Measurements from ENCODE around the gene KRTAP2-3. TPM values are rescaled to one million over a fixed set of nuclear protein-coding genes. Genes with fewer than 3 reads are reported as not detected.

The KRTAP2-3 gene
- total and polyA plus RNA-seq, 9 donors, result not detected

DNA sequence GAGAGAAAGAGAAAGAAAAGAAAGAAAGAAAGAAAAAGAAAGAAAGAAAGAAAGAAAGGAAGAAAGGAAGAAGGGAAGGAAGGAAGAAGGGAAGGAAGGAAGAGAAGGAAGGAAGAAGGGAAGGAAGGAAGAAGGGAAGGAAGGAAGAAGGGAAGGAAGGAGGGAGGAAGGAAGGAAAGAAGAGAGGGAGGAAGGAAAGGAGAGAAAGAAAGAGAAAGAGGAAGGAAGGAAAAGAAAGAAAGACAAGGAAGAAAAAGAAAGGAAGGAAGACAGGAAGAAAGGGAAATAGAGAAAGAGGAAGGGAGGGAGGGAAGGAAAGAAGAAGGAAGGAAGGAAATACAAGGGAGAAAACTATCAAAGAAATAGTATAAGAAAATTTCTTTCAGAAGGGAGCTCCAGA, 16.9 kb upstream of the KRTAP2-3 start:
- intact Hi-C loops (cut with DNase I), result no loop called here
- DNase-seq, result no peak
- H3K27ac ChIP-seq, result no peak overlapping the region
- no peaks in the 10 kb centered on the region for H3K9me3 ChIP-seq
- no peaks in the 10 kb centered on the region for H3K4me1 ChIP-seq (ENCODE audit: insufficient read depth)
- no peaks in the 10 kb centered on the region for H3K36me3 ChIP-seq
- no peak for TF ChIP-seq EP300 (IDR thresholded peaks at IDR 0.05)
- TF ChIP-seq, protein P1, sequence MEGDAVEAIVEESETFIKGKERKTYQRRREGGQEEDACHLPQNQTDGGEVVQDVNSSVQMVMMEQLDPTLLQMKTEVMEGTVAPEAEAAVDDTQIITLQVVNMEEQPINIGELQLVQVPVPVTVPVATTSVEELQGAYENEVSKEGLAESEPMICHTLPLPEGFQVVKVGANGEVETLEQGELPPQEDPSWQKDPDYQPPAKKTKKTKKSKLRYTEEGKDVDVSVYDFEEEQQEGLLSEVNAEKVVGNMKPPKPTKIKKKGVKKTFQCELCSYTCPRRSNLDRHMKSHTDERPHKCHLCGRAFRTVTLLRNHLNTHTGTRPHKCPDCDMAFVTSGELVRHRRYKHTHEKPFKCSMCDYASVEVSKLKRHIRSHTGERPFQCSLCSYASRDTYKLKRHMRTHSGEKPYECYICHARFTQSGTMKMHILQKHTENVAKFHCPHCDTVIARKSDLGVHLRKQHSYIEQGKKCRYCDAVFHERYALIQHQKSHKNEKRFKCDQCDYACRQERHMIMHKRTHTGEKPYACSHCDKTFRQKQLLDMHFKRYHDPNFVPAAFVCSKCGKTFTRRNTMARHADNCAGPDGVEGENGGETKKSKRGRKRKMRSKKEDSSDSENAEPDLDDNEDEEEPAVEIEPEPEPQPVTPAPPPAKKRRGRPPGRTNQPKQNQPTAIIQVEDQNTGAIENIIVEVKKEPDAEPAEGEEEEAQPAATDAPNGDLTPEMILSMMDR (IDR thresholded peaks at IDR 0.05), result no peak
- no peak for TF ChIP-seq POLR2A (IDR thresholded peaks at IDR 0.05)
- H3K27me3 ChIP-seq, result no peaks in the 10 kb centered on the region
- no peak overlapping the region for H3K4me3 ChIP-seq

DNA sequence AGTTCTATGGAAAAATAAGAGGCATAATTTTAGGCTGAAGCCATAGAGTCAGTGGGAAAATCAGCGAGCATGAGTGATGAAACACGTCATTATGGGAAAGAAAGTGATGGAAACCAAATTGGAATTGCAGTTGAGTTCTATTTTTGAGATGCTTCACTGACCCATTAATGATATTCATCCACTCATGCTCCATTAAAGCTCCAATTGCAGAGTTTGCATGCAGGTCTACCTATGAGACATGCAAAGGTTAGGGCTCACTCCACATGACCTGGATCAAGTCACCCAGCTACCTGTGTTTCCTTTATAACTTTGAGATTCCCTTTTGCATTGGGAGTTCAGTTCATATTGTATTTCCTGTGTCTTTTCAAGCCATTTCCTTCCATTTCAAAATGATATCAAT, 13.8 kb upstream of the KRTAP2-3 start:
- DNase-seq, result no peak
- 93 to 97% (median 93%) methylated on average over 2 of the region's 2 CpGs for WGBS, 3 donors
- Histone ChIP-seq H3K36me3 (no peaks in the 10 kb centered on the region), H3K27me3 (no peaks in the 10 kb centered on the region), H3K4me3 (no peak overlapping the region), H3K4me1 (ENCODE audit: insufficient read depth) (no peaks in the 10 kb centered on the region), H3K27ac (no peak overlapping the region), H3K9me3 (no peaks in the 10 kb centered on the region)
- TF ChIP-seq, protein P1 (IDR thresholded peaks at IDR 0.05), result no peak
- intact Hi-C loops (cut with DNase I), result no loop called here

- H3K27ac ChIP-seq, result no peak overlapping the region
- H3K36me3 ChIP-seq, result no peaks in the 10 kb centered on the region
- H3K4me1 ChIP-seq (ENCODE audit: insufficient read depth), result no peaks in the 10 kb centered on the region
- intact Hi-C loops (cut with DNase I), result no loop called here
- H3K4me3 ChIP-seq, result no peak overlapping the region
- no peaks in the 10 kb centered on the region for H3K9me3 ChIP-seq
- 79 to 87% (median 85%) methylated on average over 5 of the region's 5 CpGs for WGBS, 3 donors
- DNase-seq, result no peak
- TF ChIP-seq POLR2A (IDR thresholded peaks at IDR 0.05), result no peak
- TF ChIP-seq EP300 (IDR thresholded peaks at IDR 0.05), result no peak
- TF ChIP-seq, protein P1 (IDR thresholded peaks at IDR 0.05), result no peak
- H3K27me3 ChIP-seq, result no peaks in the 10 kb centered on the region
Measured at GRCh38 chr17:41071606-41072360, 11.9 kb upstream of the KRTAP2-3 start.

GRCh38 chr17:41069031-41069430, 9.1 kb upstream of the KRTAP2-3 start:
- 95% methylated on average over 3 of the region's 3 CpGs for WGBS, 3 donors
- no peaks in the 10 kb centered on the region for H3K9me3 ChIP-seq

More at GRCh38 chr17:41069031-41069430, 9.1 kb upstream of the KRTAP2-3 start:
- Histone ChIP-seq H3K4me1 (ENCODE audit: insufficient read depth) (no peaks in the 10 kb centered on the region), H3K27me3 (no peaks in the 10 kb centered on the region), H3K36me3 (no peaks in the 10 kb centered on the region), H3K27ac (no peak overlapping the region), H3K4me3 (no peak overlapping the region)
- DNase-seq, result no peak
- TF ChIP-seq EP300 (IDR thresholded peaks at IDR 0.05) (no peak), POLR2A (IDR thresholded peaks at IDR 0.05) (no peak)
- TF ChIP-seq, protein P1 (IDR thresholded peaks at IDR 0.05), result no peak
- intact Hi-C loops (cut with DNase I), result no loop called here

Measured in ovary (tissue), 9 donors.